Astrocyte of the hippocampus (primary cell): ENCODE results near the gene ARG2.
"Not testable (repeated sequence)": the region's sequence is repeated elsewhere in the genome, so short reads cannot be mapped to it uniquely, and the experiment has no call there.

Experiments
- DNase-seq: peaks from one replicate; pipeline ENCODE4 v3.0.0; 2011; ENCODE audit warnings: low read depth, low spot score

ARG2 gene

DNA sequence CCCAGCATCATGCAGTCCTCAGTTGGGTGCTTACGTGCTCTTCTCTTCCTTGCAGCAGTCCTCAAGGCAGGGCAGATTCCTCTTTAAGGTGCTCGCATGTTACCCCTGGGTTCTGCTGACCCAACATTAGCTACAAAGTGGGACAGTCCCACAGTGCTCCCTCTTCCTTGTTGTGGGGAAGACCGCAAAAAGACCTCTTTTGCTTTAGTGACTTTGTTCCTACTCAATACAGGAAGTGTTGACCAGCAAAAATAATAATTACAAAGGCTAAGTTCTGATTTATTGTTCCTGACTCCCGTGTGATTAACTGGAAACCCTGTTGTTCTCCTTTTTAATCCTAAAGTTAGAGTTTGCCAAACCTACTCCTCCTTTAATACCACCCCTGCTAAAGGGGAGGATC lies 33.4 kb upstream of the ARG2 start:
- DNase-seq = no peak

DNA sequence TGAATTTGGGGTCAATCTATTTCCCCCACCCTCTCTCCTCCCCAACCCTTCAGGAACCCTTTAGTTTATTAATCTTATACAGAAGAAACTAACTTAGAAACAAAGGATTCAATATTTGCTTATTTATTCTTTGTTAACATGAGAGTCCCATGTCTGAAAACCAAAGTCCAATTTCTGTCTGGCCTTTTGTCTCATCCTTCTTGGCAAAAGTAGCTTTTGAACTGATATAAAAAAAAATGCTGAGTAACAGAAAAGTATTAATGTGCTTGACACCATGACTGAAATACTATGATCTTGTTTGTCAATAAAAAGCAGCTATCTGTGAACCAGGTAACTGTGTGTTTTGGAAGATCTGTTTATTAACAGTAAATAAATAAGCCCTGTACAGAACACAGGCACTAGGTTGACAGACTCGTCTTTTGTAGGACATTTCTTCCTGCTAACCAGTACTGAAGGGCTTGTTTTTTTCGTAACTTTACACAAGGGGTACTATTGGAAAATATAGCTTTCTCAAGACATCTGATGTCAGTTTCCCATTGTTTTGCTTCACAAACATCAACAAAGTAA lies 30.4 kb upstream of the ARG2 start:
- DNase-seq = no peak

DNA sequence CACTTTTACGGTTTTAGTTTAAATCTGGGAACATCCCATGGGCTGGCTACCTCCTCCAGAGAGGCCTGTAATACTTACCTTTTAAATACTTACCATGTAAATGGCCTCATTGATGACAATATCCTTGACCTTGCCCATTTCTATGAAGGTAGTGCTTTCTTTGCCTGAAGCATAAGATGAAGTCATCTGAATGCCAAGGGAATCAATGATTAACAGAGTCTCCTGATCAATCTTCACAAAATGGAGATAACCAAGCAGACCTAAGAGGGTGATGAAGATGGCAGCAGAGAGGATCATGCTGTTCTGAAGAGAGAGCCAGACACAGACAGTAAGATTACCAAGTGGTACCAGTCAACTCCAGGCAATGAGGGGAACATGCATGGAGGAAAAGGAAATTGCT lies 26.1 kb upstream of the ARG2 start:
- not testable (repeated sequence) for DNase-seq

DNA sequence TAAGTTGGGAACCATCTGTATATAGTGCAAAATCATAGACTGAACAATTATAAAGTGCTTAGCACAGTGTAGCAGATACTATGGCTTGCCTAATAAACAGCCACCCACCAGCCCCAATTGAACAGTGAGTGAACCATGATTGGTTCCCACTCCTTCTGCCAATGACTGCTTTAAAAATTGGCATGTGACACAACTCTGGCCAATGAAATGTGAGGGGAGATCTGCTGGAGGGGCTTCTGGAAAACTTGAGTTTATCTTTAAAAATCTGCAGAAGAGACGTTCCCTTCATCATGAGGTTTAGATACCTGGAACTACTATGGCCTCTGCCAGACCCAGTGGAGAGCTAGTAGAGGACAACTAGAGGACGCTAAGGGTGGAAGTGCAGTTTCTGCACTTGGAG lies 24.3 kb upstream of the ARG2 start:
- no peak for DNase-seq

DNA sequence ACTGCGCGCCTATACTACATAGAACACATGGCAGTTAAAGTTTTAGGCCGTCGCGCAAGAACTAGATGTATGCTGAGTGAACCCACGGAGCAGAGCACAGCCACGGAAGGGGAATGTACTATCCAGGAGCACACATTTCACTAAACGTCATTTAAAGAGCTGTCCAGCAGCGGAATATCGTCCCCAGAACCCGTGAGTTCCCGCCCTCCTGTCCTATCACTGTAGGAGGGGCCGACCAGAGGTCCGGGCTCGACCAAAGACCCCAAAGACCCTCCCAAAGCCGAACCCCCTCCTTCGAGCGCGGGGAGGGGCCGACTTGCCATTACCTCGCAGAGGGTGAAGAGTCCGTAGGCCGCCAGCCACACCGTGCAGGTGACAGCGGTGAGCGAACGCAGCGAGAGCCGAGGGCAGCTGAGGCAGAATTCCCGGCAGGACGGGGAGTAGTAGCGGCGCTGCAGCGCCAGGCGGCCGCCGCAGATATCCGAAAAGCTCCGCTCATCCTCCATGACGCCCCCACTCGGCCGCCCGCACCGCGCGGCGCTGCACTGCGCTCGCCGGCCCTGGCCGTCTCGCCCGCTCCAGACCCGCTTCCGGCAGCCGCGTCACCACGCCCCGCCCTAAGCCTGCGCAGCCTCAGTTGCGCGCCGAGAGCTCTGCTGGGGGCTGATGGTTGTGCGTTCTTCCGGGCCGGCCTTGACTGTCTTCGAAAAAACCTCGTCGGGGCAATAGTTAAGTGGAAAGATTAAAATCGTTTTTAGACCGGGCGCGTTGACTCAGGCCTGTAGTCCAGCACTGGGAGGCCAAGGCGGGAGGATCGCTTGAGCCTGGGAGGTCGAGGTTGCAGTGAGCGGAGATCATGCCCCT lies 19.8 kb upstream of the ARG2 start, which contains the start of gene PIGH:
Gene PIGH, minus strand, starts transcription at position 571 of the 864 bp plus-strand sequence. Its CDS starts 65 bp downstream, at position 506.
- peak; percentile 95 for DNase-seq

DNA sequence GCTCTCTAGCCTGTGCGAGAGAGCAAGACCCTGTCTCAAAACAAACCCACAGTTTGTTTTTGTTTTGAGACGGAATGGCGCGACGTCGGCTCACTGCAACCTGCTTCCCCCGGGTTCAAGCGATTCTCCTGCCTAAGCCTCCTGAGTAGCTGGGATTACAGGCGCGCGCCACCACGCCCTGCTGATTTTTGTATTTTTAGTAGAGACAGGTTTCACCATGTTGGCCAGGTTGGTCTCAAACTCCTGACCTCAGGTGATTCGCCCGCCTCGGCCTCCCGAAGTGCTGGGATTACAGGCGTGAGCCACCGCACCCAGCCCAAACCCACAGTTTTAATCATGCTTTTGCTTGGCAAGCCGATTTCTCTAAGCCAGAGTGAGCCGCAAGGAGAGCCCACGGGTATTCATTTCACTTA lies 19.2 kb upstream of the ARG2 start:
- DNase-seq = not testable (repeated sequence)

DNA sequence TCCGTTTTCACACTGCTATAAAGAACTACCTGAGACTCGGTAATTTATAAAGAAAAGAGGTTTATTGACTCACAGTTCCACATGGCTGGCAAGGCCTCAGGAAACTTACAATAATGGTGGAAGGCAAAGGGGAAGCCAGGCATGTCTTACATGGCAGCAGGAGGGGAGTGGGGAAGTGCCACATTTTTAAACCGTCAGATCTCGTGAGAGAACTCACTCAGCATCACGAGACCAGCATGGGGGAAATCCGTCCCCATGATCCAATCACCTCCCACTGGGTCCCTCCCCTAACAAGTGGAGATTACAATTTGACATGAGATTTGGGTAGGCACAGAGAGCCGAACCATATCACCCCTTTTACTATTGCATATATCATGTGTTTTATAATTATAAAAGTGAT lies 17.6 kb upstream of the ARG2 start:
- DNase-seq = no peak

DNA sequence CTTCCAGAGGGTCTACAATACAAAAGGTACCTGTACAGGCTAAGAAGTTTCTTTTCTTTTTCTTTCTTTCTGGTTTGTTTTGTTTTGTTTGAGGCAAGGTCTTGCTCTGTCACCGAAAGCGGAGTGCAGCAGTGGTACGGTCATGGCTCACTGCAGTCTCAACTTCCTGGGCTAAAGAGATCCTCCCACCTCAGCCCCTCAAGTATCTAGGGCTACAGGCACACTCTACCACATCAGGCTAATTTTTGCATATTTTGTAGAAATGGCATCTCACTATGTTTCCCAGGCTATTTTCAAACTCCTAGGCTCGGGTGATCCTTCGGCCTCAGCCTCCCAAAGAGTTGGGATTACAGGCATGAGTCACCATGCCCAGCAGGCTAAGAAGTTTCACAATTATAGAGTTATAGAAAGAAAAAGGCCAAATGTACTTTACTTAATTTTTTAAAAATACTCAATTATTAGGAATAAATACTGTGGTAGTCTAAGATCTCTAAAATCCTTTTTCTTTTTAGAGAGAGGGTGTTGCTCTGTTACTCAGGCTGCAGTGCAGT lies 16.6 kb upstream of the ARG2 start:
- no peak for DNase-seq

DNA sequence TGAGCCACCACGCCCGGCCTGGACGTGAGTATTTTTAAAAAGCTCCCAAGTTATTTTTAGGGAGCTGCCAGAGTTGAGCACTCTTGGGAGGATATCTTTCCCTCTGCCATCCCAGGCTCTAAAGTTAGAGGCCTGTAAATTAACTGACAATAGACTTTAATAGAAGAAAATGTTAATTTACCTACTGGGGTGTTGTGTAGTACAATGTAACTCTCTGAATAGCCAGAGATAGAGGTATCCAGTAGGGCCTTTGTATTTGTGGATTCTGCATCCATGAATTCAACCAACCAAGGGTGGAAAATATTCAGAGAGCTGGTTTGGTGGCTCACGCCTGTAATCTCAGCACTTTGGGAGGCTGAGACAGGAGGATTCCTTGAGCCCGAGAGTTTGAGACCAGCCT lies 12.1 kb upstream of the ARG2 start:
- no peak for DNase-seq

DNA sequence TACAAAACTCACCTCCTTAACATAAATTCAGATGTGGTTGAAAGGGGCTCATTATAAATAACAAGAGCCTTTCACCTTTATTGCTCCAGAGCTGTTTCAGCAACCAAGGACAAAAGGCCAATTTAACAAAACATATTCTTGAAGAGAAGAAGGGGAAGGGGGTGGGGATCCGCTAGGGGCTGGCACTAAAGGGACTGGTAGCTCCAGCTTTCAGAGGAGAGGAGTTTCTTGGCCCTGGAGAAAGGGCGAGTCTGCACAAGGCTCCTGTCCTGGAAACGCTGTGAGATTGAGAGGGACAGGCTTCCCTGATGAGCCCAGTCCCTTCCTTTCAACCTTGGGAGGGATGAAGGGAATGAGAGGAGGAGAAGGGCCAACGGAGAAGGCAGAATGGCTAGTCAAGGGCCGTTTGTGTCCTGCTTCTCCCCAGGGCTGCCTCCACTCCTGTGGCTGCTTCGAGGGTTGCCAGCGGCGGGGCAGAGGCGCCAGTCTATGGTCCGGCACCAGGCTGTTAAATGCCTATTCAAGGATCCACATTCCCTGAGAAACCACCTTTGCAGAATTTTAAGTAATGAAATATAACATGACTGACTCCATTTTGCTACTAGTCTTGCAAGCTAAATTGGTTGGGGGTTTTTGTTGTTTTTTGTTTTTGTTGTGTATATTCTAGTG lies 9.9 kb upstream of the ARG2 start:
- no peak for DNase-seq

DNA sequence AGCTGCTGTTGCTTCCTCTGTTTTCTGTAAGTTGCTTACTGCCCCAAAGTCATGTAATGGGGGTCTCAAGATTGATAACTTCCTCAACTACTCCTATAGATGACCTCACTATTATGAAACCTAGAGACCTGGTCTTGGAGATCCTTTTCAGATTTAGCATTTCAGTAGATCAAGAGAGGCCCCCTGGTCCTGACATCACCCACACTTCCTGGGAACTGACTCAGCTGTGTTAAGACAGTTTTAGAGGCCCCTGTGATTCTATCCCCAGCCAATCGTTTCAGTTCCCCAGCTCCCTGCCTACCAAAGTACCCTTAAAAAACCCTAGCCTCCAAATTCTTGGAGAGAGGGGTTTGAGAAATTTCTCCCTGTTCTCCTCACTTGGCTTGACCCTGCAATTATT lies 9.2 kb upstream of the ARG2 start:
- DNase-seq = no peak

DNA sequence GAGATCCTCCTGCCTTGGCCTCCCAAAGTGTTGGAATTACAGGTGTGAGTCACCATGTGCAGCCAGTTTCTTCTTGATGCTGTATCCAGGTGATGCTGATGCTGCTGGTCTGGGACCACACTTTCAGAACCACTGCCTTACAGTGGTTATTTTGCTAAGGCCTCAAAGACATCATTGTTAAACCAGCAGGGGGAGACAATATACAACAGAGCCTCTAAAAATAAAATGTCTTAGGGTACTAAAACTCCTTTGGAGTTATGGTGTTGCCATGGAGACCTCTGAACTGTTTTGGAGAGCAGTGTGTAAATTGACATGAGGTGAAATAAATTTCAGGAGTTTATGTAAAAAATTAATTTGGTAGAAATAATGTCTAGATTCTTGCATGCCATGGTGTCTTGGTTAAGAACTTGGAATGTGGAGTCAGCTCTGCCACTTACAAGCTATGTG lies 1.1 kb upstream of the ARG2 start:
- DNase-seq = peak; percentile 82

DNA sequence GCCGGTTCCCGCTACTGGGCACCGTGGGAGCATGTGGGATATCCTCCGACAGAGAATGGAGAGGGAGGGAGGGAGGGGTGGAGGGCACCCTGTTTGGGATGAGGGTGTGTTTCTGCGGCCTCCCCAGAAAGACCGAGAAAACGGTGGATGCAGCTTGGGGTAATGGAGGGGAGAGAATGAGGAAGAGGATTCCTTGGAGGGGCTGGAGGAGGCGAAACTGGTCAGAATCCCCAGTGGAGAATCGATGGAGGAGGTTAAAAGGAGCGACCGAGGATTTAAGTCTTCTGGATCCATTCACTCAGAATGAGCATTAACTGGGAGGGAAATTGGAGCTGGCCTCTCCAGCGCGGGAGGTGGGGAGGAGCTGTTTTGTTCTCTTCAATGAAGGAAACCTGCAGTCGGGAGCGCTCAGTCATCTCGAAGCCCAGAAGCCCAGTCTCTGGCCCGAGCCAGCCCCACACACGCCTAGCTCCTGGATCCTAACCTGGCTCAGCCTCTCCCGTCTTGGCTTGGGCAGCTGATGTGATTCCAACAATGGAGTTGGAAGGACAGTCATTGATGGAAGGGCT lies 581 bp downstream of the ARG2 start:
- DNase-seq = peak; percentile 27

DNA sequence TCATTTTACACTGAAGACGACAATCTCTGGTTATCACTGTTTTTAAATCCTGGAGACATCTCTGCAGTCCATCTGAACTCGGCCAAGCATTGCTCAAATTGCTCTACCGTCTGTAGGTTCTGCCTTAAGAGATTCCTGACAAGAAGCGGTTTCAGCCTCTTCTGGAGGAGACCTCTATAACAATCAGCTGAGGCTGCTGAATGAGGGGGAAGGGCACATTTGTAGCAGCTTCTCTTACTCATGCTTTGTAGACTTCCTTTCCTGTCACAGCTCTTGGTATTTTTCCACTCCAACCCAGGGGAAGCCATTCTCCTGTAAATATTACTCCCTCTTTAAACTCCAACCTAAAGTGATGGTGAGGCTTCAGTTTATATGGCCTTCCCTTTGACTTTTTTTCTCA lies 3.0 kb downstream of the ARG2 start:
- peak; percentile 78 for DNase-seq

DNA sequence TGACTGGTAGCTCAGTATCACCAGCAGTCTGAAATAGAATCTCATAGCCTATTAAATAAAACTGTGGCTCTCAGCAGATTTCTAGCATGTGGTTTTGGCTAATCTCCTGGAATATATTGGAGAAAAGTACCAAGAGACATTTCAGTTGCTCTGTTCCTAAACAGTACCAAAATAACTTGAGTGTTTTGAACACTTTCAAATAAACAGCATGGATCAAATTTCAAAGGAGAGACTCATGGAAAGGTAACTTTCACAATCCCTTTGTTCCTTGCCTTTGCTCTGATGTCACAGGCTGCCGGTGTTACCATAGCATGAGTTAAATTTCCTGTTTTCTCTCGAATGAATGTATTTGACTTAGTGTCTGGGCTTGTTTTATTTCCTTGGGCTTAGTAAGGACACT lies 3.4 kb downstream of the ARG2 start:
- peak; percentile 64 for DNase-seq

DNA sequence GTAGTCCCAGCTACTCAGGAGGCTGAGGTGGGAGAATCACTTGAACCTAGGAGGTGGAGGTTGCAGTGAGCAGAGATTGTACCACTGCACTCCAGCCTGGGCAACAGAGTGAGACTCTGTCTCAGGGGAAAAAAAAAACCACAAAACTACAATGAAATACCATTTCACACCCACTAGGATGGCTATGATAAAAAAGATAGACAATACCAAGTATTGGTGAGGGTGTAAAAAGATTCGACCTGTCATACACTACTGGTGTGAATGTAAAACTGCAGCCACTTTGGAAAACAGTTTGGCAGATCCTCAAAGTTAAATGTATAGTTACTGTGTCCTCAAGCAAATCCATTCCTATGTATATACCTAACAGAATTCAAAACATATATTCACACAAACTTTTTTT lies 6.4 kb downstream of the ARG2 start:
- not testable (repeated sequence) for DNase-seq

DNA sequence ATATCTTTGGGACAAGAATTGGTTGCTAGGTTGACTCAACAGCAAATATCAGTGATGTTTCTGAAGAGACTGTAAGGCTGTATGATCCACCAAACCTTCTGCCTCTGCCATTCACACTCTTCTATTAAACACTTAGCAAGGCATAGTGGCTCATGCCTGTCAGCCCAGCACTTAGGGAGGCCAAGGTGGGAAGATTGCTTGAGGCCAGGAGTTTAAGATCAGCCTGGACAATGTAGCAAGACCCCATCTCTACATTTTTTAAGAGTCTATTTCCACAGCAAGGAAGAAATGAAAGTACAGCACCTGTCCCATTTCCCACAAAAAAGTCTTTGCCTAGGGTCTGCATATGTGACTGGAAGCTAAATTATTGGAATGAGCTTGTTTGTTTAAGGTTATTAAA lies 7.8 kb downstream of the ARG2 start:
- DNase-seq = no peak

DNA sequence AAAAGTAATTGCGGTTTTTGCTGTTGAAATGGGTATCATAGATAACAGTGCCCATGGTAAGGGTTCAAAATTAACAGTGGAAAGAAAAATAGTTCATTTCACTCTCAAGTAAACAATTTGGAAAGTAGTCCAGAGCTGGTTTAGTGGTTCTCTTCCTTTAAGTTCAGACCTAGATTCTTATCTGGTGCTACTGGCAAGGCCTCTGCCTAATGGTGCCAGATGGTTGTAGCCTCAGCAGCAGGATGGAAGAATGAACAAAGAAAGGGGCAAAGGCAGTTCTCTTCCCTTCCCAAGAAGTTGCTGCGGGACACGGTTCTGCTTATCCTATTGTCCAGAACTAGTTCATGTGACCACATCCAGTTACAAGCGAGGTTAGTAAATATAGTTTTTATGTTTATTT lies 10.5 kb downstream of the ARG2 start:
- no peak for DNase-seq

DNA sequence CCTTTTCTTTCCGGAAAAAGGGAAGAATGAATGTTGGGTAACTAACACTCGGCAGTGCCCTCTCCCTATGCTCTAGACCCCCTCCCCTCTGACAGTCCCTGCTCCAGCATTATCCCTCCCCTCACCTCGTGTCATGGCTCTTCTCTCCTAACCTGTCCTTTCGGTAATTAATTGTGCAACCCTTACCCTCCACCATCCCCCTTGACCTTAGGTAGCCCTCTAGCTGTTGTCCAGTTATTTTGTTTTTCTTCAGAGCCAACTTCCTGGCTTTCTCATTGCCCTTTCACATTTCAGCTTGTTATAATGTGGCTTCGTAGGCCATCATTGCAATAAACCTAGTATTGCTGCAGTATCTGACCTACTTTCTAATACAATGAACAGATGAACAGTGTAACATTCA lies 11.2 kb downstream of the ARG2 start:
- no peak for DNase-seq

DNA sequence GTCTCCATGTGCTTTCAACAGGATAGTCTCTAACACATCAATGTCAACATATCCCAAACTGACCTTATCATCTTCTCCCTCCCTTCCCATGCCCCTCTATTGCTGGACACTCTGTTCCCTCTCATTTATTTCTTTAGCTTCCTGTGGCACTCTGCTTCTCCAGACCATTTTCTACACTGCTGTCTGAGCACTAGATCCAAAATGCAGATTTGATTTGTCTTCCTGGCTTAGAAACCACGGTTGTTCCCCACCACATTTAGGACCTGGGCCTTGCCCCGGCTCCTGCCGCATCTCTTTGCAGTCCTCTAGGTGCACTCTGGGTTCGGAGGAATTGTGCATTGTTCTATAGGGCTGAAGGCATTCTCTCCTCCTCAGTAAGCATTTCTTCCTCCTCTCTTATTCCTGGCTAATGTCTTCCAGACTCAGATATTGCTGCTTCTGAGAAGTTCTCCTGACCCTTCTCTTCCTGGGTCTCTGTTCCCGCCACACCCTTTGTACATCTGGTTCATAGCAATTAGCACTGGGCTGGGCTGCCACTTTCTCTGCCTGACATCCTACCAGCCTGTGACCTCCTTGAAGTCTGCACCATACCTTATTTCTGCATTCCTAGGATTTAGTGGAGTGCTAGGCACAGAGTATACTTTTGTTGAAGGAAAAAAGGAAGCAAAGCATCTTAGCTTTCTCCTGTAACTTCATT lies 13.9 kb downstream of the ARG2 start:
- no peak for DNase-seq

DNA sequence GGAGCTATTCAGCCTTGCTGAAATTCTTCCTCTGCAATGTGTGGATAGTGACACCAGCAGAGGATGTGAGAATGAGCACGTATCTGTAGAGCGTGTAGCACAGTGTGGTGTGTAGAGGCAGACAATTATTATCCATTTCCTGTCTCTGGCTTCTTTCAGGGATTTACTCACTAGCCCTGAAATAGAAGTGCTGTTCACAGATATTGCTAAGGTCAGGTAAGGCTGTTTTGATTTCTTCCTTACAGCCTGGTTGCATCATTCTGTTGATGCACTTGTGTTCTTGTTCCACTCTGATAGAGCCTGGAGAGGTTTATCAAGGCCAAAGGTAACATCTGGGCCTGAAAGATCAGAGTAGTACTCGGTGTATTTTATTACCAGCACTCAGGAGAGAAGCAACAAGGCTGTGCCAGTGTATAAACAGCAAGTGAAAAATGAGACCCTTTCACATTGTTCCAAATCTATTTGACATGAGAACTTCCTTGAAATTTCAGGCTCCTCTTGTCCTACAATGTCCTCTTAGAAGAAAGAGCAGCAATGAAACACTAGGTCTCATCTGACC lies 16.7 kb downstream of the ARG2 start:
- no peak for DNase-seq
